ENCODE measurements around the gene NUMB.

NUMB gene

DNA sequence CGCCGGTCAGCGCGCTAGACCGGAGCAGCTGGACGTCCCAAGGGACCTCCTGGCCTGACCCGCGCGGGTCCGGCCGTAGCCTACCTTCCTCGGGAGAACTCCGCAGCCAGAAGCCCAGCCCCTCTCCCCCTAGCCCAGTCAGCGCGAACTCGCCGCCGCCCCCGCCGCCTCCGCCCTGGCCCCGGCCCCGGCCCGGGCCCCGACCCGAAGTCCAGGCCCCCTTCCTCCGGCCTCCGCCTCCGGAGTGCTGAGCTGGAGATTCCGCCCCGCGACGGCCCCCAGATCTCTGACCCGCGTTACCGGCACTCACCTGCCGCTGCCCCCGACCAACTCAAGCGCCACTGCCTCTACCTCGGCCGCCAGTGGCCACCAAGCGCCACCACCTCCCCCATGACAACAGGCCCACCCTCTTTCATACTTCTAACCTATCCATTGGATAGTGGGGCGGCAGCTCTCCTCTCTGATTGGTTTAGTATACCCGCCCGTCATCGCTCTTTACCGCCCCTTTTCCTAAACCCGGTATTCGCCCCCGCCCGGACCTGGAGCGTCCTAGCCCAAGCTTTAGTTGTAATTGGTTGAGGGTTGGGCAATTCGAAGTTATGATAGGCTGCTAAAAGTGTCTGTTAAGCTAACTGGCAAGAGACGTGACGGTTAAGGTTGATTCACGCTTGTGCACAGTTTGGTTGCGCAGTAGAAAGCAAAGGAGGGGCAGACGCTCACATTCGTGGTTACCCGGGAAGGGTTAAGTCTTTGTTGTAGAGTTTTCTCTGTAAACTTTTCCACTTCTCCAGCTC is at the start of gene NUMB:
NUMB (minus strand) TSS at position 364 of the 794 bp plus-strand sequence. CDS start 102,795 bp downstream, outside the sequence.
- peak; percentile 100 for DNase-seq (ENCODE audit: low spot score)

DNA sequence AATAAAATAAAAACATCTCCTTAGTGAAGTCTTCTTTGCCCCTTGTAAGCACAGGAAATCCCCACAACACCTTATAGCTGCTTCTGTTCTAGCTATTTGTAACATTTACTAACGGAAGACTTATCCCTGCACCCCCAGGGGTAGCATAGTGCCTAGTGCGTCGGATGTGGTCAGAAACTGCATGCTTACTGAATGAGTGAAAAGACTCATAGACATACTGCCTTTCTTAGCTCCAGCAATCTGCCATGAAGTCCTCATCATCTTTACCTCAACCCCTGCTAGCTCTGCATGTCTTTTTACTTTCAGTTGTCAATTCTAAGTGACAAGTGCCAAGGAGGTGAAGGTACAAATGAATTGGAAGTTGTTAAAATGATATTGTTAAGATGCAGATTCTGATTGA is 45.3 kb upstream of the NUMB start:
- no peak for DNase-seq (ENCODE audit: low spot score)

DNA sequence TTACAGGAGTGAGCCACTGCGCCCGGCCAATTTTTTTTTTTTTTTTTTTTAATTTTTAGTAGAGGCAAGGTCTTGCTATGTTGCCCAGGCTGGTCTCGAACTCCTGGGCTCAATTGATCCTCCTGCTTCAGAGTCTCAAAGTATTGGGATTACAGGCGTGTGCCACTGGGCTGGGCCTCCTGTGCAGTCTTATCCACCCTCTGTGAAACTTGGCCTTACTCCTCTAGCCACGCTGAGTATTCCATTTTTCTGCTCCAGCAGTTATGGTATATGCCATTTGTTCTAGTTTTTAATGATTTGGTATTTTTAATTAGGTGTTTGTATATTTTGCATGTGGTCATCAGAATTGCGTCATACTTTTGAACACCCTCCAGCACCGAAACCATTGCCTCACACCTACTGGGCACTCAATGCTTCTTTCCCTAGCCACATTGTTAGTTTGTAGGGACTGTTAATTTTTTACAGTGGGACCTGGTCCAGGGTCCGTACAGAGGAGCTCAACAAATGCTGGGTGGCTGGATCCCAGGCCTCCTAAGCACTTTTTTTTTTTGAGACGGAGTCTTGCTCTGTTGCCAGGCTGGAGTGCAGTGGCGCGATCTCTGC is 43.8 kb upstream of the NUMB start:
- no peak for DNase-seq (ENCODE audit: low spot score)

DNA sequence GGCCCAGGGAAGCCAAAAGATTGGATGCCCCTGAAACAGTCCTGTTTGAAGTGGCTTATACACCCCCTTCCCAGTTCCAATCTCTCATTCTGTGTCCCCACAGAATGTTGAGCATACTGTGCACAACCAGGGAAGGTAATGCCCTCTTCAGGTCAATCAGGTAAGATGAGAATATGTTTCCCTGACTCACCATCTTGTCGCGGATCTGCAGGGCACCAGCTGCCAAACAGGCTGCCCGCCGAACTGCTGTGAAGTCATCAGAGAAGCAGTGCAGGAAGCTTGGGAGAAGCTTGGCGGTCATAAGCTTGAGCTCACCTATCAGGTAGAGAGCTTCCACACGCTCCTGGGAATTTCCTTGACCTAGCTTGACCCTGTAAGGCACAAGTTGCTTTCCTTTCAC is 42.0 kb upstream of the NUMB start:
- DNase-seq (ENCODE audit: low spot score) = no peak

DNA sequence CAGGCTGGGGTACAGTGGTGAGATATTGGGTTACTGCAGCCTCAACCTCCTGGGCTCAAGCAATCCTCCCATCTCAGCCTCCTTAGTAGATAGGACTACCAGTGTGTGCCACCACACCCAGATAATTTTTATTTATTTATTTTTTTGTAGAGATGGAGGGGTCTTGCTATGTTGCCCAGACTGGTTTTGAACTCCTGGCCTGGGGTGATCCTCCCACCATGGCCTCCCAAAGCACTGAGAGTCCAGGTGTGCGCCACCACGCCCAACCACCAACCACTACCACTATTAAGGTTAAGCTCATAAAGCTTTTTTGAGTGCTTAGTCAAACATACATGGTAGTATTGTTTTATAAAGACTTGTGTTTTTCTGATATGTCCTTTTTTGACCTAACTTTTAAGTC is 36.2 kb upstream of the NUMB start:
- DNase-seq (ENCODE audit: low spot score) = no peak

DNA sequence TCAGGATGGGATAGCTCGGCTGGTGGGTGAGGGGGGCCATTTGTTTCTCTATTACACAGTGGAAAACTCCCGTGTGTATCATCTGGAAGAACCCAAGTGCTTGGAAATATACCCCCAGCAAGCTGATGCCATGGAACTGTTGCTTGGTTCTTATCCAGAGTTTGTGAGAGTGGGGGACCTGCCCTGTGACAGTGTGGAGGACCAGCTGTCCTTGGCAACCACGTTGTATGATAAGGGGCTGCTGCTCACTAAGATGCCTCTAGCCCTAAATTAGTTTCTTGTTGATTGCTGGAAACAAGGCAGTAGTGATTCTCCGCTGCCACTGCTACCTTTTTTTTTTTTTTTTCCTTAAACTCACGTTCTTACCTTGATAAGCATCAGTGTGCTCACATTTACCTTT is 34.3 kb upstream of the NUMB start:
- no peak for DNase-seq (ENCODE audit: low spot score)

DNA sequence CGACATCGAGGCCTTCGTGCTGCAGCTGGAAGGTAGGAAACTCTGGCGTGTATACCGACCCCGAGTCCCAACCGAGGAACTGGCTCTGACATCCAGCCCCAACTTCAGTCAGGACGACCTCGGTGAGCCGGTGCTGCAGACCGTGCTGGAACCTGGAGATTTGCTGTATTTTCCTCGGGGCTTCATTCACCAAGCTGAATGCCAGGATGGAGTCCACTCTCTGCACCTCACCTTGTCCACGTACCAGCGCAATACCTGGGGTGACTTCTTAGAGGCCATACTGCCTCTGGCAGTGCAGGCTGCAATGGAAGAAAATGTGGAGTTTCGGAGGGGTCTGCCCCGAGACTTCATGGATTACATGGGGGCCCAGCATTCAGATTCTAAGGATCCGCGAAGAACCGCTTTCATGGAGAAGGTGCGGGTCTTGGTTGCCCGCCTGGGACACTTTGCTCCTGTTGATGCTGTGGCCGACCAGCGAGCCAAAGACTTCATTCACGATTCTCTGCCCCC is 33.8 kb upstream of the NUMB start:
- no peak for DNase-seq (ENCODE audit: low spot score)

GRCh38 chr14:73491256-73492042 is 33.1 kb upstream of the NUMB start:
- no peak for DNase-seq (ENCODE audit: low spot score)

DNA sequence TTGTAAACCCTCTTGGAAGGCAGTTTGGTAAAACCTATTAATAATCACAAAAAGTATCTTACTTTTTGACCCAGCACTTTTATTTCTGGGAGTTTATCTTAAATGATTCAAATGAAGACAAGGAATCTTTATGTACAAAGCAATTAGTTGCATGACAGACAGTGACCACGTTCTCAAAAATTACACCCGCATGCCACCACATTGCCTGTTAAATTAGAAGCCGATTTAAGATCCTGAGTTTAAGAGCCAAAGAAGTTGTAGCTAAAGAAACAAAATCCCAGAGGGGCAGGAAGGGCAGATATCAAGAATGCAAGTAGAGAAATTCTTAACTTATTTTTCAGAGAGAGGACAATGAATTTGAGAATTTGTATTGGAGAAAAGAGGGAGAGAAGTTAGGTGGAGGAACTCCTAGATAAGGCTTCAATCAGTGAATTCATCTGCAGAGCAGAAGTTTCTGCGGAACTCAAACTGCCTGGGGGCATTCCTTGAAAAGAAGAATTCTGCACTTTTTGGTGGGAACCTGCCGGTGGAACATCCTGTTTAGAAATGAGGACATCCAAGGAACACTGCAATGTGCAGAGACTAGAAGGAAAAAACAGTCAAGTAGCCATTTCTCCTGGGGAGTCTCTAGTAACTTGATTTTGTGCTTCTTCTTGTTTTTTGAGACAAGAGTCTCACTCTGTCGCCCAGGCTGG is 31.3 kb upstream of the NUMB start:
- DNase-seq (ENCODE audit: low spot score) = no peak

GRCh38 chr14:73478684-73479083 is 20.3 kb upstream of the NUMB start:
- no peak for DNase-seq (ENCODE audit: low spot score)

- DNase-seq (ENCODE audit: low spot score) = no peak
These were observed 19.4 kb upstream of the NUMB start for GRCh38 chr14:73477618-73478266.

GRCh38 chr14:73476451-73476931 is 18.1 kb upstream of the NUMB start:
- peak; percentile 63 for DNase-seq (ENCODE audit: low spot score)

GRCh38 chr14:73474952-73475351 is 16.6 kb upstream of the NUMB start:
- no peak for DNase-seq (ENCODE audit: low spot score)

DNA sequence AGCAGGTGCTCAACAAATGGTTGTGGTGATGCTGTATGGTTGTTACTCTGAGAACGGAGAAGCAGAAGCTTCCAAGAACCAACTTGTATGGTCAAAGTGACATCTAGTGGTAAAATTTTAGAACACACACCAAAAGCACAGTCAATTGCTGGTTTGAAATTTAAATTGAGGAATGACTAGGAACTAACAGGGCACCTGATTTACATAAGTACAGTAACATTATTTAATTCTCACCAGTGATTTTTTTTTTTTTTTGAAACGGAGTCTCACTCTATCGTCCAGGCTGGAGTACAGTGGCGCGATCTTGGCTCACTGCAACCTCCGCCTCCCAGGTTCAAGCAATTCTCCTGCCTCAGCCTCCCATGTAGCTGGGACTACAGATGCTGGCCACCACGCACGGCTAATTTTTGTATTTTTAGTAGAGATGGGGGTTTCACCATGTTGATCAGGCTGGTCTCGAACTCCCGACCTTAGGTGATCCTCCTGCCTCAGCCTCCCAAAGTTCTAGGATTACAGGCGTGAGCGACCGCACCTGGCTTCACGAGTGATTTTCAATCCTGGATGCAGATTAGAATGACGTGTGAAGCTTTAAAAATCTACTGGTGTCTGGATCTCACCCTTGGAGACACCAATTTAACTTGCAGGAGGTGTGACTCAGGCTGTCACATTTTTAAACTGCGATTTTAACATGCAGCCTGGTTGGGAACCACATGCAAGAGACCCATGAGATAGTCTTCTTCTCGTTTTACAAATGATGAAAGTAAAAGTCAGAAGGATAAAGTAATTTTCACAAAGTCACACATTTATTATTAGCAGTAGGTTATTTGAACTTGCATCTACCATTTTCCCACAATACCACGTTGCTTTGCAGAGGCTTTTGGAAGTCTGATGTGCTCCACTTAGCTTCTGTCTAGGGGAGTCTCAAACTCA is 14.1 kb upstream of the NUMB start:
- peak; percentile 70 for DNase-seq (ENCODE audit: low spot score)

GRCh38 chr14:73471582-73472184 is 13.3 kb upstream of the NUMB start:
- DNase-seq (ENCODE audit: low spot score) = no peak

DNA sequence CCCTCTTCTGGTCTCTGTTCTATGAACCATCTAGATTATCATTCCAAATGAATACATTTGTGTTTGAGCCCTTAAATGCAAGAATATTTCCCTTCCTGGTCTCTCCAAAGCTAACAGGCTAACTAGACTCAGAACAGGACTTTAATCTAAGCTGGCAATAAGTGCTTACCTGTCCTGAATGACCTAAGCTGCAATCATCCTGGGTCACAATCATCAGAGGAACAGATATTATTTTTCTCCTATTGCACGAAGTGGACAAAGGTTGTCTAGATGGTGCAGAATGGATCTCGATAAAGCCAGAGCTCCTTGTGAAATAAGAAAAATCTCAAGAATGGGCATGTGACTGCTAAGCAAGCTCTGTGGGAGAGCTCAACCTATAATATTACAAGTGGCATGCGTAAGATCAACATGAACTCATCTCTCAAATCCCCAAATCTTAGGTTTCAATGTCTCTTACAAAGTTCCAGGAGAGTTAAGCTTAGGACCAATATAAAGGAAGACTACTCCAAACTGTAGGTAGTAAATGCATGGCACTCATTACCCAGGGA is 10.6 kb upstream of the NUMB start:
- DNase-seq (ENCODE audit: low spot score) = no peak

DNA sequence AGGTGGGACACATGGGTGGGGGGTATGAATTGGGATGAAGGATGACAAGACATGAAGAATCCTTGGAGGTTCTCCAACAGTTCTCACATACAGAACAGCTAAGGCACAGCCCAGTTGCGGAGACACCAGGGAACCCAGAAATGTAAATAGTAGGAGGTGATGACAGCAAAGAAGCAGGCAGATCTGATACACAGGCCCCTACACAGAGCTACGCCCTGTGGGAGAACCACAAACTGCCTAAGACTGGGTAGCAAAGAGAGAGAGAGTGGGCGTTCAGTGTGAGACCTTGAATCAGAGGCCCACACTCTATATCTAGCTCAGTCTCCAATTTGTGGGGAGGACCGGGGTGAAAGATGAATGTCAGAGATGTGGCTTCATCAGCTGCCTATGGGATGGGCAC is 9.5 kb upstream of the NUMB start:
- DNase-seq (ENCODE audit: low spot score) = no peak

DNA sequence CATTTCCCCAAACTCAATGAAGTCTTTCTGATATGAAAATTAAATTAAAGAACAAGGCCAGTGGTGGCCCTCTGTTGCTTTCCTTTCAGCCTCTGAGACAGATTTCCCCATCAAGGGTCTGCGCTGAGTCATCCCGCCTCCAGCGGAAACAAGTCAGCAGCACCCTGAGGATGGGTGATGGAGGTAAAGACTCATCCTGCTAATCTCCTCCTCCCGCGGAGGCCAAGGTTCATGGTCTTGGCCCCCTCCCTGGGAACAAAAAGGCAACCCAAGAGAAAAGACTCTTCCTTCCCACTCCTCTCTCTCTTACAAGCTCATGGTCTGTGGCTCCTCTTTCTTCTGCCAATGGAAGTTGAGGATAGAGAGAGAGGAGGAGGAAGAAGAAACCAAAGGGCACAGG is 9.0 kb upstream of the NUMB start:
- DNase-seq (ENCODE audit: low spot score) = no peak

- DNase-seq (ENCODE audit: low spot score) = no peak
These were observed 8.5 kb upstream of the NUMB start for GRCh38 chr14:73466861-73467260.

Measured in globus pallidus (tissue), 1 donor.